Measurements from ENCODE around the gene SLC37A1. TPM values are rescaled to one million over a fixed set of nuclear protein-coding genes. Genes with fewer than 3 reads are reported as not detected.
A peak's percentile ranks its signal among the peaks of the same experiment; 100 is the strongest.

SLC37A1 gene
- total RNA-seq, 1 experiment from 2014 or later: 10.9 TPM

DNA sequence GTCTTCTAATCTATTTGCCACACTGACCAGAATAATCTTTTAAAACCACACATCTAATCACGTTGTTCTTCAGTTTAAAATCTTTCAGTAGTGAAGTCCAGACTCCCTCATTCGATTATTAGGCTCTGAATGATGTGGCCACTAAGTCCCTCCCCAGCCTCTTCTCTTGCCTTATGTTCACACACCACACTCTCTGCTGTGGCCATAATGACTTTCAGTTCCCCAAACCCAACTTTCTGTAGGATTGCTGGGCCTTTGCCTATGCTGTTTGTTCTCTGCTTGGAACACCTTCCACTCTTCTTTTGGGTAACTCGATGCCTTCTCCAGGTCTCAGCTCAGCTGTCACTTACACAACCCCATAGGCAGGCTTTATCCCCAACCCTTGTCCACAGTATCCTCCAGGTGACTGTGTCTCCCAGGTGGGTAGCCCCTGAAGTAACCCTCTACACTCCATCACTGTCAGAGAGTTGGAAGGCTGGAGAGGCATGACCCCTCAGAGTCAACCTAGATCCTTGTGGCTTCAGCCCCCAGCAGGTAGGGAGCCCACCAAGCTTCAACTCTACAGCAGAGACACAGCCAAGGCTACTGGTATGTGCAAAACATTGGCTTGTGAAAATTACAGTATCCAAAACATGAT lies 8.4 kb upstream of the SLC37A1 start:
- no peak for DNase-seq (ENCODE audit: low read depth)

DNA sequence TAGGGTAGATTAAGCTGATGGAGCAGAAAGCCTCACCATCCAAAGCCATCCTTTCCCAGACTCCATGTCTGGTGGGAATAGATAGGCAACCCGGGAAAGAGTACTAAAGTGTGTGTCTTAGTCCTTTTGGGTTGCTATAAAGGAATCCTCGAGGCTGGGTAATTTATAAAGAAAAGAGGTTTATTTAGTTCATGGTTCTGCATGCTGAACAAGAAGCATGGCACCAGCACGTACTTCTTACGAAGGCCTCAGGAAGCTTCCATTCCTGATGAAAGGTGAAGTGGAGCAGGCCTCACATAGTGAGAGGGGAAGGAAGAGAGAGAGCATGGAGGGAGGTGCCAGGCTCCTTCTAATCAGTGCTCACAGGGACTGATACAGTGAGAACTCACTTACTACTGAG lies 6.2 kb upstream of the SLC37A1 start:
- no peak for DNase-seq (ENCODE audit: low read depth)

DNA sequence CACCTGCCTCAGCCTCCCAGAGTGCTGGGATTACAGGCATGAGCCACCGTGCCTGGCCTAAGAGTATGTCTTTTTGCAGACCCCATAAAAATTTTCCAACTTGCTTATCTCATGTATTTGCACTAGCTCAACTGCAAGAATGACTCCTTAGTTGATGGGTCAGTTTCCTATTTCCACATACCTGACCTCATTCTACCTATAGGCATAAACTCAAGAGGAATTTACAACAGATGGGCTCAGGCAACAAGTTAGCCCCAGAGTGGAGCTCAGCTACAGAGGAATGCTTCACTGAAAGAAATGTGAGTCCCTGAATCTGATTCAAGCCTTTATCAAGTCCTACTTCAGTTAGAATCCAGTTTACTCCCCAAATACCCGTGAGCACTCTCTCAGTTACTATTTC lies 5.3 kb upstream of the SLC37A1 start:
- DNase-seq (ENCODE audit: low read depth): no peak

DNA sequence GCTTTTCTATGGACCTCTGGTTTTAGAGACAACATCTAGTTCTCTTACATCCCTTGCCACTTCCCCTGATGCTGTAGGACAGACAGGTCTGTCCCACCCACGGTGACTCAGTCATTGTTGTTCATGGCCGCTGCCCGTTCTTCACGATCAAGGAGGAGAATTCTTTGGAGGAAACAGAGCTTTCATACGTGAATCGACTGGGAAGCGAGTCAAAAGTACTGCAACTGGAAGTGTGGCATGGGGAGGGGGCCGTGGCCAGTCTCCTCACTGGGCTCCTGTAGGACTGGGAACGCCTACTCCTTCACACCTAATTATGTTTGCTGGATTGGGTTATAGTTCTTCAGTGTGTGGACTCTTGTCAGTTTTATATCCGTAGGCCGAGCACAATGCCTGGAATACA lies 4.4 kb upstream of the SLC37A1 start:
- no peak for DNase-seq (ENCODE audit: low read depth)

DNA sequence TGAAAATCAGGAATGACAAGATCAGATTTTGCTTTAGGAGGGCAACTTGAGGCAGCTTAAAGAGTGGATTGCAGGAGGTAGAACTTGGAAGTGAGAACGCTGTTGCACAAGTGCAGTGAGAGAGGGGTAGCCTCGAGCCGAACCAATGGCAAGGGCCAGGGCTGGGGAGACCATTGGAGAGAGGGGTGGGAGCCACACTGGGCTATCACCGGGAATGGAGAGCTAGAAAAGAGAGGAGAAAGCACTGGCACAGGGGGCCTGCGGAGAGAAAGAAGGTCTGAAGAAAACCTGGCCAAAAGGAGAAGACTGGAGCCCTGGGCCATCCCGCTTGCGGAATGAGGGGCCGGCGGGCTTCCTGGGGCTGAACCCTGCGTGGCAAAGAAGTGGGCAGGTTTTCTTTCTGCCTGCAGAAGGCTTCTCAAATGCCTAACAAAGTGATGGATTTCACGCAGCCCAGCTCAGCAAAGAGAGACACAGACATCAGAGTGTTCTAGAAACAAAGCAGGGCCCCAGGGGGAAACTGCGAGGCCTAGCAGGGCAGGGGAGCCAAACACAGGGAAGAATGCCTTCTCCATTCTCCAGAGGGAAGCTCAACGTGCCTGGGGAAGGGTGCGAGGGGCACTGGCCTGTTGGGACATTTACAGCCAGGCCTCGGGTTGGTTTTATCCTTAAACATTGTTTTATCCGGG lies 1.2 kb upstream of the SLC37A1 start:
- no peak for DNase-seq (ENCODE audit: low read depth)

DNA sequence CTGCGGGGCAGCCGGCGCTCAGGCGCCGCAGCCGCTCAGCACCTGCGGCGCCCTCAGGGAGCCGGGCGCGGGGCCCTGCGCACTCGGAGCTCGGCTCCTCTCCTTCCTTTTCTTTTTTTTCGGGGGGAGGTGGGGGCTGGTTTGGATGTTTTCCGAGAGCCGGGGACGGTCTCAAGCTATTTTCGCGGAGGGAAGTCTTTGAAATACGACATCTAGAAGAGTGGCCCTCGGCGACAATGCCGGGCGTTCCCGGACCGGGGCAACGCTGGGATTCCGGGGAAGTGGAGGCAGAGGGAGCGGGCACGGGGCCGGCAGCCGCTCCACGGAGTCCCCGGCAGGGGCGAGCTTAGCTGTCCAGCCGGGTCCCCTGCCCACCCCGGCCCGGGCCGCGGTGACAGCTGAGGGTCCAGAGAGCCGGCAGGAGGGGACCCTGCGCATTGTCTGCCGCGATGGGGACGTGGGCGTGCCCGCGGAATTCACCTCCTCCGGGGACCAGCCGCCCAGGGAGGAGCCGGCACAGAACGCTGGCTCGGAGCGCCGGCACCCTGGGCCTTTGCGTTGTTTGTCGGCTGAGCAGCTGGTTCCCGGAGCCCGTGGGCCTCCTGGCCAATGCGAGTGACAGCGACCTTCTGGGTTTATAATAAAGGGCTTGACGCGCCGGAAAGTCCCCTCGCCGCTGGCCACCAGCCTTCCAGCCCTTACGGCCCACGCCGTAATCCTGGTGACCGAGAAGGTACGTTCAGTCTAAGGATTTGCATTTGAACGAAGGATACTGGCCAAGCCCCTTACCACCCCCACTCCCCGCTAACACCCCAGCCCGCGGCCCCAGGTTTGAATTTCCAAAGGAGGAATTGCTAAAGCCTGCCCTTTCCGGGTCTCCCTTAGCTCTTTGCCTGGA lies 582 bp downstream of the SLC37A1 start:
- peak; percentile 43 for DNase-seq (ENCODE audit: low read depth)

DNA sequence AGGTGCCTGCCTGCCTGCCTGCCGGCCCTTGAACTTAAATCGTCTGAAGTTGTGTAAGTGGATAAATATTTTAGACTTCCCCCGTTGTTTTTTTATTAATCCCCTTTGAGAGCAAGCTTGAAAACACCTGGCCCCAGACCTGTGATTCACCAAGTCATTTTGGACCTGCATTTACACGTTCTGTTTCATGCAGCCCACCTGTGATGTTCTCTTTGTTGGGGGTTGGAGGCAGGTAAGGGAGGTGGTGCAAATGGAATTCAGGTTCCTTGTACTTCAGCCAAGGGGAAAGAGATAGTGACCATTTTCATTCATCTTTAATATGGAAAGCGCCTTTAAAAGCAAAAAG lies 1.2 kb downstream of the SLC37A1 start:
- DNase-seq (ENCODE audit: low read depth): no peak

DNA sequence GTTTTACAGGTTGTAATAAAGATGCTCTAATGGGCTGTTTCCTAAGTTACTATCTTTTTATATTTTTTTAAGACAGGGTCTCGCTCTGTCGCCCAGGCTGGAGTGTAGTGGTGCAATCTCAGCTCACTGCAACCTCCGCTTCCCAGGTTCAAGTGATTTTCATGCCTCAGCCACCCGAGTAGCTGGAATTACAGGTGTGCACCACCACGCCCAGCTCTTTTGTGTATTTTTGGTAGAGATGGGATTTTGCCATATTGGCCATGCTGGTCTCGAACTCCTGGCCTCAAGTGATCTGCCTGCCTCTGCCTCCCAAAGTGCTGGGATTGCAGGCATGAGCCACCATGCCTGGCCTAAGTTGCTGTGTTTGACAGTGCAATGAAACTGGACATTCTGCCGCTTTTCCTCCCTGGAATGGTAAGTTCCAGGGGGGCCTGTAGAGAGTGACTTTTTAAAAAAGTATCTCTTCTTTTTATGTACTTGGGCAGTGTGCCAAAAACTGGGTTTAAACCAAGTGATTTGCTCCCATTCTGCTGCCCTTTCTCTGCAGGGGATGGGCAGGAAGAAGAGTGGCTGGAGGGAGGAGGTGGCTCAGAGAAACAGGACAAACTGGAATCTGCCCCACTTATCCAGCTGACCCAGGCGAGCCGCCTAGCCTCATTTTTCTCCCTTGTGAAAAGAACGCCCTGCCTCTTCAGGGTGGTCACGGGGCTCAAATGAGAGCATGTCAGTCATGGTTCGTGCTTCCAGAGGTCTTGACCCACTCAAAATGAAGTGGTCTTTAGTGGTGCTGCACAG lies 2.3 kb downstream of the SLC37A1 start:
- DNase-seq (ENCODE audit: low read depth): peak; percentile 43

DNA sequence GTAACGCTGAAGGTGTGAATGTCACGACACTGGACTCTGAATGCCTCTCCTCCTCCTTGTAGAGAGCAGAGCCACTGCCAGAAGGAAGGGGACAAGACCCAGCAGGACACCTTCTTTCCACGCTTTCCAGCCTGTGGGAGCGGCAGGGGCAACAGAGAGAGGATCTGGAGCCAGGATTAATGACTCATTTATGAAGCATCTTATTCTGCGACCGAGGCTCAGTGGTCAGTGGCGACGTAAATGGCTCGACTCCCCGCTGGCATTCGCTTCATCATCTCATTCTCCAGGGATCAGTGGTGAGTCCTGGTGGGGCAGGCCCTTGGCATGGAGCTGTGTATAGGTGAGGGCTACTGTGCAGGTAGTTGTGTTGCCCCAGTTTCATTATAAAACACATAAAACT lies 4.6 kb downstream of the SLC37A1 start:
- peak; percentile 89 for DNase-seq (ENCODE audit: low read depth)

DNA sequence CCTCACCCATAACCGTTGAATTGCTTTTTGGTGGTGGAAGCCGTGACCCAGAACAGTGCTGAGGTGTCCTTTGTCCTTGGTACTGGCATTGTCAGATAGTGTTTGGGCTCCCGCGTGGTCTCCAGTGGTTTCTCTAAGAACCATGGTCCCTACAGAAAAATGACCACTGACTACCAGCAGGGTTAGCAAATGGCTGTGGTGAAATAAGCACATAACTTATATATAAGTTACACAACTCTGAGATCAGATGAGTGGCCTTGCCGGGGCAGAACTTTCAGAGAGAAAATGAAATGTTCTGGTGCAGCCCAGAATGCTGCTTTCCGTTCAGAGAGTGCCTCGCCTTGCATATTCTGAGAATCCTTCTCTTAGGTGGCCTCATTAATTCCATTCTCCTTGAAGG lies 5.0 kb downstream of the SLC37A1 start:
- DNase-seq (ENCODE audit: low read depth): no peak

DNA sequence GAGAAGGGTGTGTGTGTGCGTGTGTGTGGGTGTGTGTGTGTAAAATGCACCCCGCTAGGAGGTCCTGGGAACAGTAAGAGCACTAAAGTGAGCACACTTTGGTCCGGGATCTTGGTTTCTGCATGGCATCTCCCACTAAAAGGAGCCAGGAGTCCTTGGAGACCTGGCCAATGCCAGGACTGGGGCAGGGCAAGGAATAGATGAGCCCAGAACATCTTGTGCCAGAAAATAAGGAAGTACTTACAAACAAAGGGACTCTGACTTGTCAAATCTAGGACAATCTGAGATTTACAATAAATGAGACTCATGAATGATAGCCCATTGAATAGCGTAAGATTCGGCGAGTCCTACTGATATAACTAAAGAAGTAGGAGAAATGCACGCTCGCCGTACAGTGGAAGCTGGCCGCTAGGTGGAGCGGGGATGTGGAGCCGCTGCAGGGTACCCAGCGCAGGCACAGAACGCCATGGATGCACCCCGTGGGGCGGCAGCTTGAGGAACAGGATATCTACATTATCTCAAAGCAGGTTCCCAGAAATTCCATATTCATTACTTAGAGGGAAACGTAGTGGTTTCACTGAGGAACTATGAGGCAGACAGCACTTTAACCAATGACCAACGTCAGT lies 7.1 kb downstream of the SLC37A1 start:
- peak; percentile 24 for DNase-seq (ENCODE audit: low read depth)

DNA sequence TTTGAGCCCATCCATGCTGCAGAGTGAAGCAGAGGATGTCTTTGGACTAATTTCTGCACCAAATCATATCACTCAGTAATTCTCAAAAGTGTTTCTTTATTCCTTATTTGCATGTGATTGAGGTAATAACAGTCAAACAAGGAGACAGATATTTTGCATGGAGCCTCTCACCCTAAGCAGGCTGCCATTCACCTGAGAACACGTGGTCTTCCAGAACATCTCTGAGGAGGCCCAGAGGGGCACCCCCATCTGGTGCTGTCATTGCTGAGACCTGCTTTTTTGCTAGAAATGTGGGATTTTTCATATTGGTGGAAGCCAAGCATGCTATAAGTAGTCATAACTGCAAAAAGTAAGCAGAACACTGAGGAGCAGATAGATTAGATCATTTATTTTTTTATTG lies 7.7 kb downstream of the SLC37A1 start:
- DNase-seq (ENCODE audit: low read depth): no peak

DNA sequence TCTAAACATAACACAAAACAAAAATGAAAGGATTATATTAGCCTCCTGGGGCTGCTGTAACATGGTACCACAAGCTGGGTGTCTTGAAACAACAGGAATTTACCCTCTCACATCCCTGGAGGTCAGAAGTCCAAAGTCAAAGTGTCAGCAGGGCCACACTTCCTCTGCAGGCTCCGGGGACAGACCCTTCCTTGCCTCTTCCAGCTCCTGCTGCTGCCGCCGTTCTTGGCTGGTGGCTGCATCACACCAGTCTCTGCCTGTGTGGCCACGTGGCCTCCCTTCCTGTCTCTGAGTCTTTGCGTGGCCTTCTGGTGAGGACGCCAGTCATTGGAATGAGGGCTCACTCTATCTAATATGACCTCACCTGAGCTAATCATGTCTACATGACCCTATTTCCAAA lies 8.2 kb downstream of the SLC37A1 start:
- DNase-seq (ENCODE audit: low read depth): no peak

DNA sequence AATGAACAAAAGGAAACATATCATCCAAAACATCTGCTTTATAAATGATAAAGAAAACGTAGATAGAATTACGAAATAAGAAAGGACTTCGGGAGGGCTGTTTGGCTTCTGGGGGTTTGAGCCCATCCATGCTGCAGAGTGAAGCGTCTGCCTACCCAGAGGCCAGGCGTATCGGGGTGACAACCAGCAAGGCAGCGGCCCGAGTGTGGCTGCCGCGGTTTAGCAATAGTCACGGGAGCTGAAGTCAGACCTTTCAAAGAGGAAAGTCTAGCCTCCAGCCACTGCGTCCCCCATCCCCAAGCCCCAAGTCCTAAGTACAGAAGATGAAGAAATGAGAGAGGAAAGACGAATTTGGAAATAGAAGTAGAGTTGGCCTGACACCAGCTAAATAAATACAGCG lies 8.6 kb downstream of the SLC37A1 start:
- no peak for DNase-seq (ENCODE audit: low read depth)

DNA sequence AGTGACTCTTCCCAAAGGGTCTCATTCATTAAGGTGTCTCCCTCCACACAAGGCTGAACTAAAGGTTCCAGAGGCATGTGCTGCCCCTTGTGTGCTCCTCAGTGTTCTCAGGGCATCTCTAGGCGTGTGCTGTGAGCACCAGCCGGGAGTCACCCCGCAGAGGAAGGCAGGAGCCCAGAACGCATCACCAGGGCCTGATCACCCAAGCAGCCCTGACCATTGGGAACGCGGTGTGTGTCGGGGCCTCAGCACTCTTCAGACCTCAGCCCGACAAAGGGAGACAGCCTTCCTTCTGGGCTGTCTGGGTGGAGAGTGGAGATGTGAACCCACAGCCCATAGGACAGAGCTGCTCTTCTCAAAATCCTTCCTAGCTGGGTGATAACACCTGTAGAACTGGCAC lies 9.1 kb downstream of the SLC37A1 start:
- DNase-seq (ENCODE audit: low read depth): no peak

DNA sequence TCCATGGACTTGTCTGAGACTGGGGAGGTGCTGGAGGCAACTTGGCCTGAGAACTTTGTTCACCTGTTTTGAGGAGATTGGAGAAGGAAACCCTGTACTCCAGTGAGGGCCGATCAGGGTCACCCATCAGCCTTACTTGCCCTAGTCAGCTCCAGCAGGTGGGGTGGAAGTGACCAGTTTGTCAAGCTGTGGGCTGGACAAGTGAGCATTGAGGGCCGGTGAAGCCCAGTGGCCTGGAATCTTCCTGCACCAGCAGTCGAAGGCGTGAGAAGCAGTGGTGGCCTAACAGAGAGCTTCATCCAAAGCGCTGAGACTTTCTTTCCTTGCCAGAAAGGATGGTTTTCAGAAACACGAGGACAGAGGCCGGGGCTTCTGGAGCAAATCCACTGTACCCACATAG lies 9.6 kb downstream of the SLC37A1 start:
- DNase-seq (ENCODE audit: low read depth): no peak

DNA sequence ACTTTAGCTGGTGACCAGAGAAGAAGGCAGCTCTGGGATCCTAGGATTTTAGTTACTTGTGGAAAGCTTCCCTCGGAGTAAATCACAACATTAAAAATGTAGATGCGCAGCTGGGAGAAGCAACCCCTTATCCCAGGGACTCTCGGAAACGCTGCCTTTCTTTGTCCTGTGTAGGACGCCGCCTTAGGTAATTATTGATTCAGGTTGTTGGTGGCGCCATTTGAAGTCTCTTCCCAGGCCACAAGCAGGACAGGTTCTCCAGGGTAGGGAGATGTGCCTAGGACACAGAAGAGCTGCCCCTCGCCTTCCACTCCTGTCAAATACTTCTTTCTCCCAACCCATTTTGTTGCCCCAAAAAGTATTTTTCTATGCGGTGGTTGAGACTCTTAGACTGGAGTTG lies 10.3 kb downstream of the SLC37A1 start:
- DNase-seq (ENCODE audit: low read depth): no peak

DNA sequence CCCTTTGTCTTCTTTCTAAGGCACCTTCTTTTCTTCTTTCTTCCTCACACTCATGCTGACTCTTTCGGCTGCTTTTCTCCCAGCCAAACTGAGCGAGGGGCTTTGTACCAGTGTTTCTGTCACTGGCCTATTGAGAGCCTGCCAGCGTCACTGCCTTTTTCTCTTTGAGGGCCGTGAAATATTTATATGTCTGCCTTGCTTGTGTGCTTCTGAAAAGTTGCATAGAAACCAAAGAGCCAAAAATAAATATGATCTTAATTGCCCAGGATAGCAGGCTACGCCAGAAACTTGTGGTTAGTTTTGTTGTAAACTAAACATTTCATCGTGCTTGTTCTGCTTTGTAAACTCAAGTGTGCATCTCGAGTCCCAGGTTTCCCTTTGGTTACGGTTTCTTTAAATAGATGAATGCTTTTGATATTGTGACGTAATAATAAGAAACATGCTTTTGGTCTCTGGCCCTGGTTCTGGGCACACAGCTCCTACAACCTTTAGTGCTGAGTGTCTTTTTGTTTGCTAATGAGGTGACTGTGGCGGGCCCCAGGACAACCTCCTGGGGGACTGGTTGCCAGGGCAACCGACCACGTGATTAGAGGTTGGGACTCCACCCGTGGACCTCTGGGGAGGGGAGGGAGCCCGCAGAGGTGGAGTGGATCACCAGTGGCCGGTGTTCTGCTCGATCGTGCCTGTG lies 10.8 kb downstream of the SLC37A1 start:
- DNase-seq (ENCODE audit: low read depth): peak; percentile 49

DNA sequence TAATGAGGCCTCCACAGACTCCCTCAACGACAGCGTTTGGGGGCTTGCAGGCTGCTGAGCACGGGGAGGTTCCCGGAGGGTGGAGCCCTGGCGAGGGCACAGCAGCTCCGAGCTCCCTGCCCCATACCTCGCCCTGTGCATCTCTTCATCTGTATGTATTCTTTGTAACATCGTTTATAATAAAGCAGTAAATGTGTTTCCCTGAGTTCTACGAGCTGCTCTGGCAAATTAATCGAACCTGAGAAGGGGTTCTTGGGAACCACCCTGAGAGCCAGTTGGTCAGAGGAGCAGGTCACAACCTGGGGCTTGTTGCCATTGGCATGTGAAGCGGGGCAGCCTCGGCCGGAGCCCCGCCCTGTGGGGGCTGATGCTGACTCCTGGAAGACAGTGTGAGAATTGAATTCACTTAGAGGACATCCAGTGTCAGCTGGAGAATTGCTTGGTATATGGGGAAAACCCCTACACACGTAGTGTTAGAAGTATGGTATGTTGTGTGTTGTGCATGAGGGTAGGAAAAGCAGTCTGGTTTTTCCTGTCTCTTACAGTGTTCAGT lies 11.5 kb downstream of the SLC37A1 start:
- DNase-seq (ENCODE audit: low read depth): peak; percentile 45

DNA sequence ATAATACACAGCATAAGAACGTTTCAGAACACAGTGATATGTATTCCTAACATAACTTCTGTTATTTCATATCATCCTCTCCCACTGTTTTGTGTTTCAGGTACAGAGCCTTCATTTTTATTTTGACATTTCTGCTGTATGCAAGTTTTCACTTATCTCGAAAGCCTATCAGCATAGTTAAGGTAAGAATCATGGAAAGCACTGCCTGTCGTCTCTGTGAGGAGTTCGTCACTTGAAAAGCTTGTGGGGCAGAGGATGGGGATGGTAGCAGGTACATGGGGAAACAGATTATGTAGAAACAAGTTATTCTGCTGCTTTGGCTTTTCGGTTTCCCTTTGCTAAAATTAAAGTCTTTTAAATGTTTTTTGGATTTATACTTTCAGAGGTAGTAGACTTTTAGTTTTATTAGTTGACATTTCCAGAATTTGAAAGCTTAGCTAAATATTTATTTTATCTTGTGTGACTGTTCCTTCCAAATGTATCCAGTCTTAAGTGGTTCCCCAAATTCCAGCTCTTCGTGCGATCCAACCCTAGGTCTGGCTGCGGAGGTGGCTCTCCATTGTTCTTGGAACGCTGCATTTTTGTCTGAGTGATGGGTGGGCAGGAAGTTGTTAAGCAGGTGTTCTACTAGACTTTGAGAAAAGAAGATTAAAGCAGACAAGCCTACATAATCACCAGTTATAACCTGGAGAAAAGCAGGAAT lies 12.2 kb downstream of the SLC37A1 start:
- no peak for DNase-seq (ENCODE audit: low read depth)
